SKM-1 (cell line): ENCODE measurements around the gene PNLIPRP1.

Experiments
- DNase-seq: peaks from one replicate; lab custom pipeline; 2025; ENCODE audit not compliant: unreplicated experiment; lab: John Stamatoyannopoulos, UW

PNLIPRP1 gene

GRCh38 chr10:116629340-116629739 lies 38.6 kb downstream of the PNLIPRP1 start:
- no peak for DNase-seq

- no peak for DNase-seq
These were observed 39.3 kb downstream of the PNLIPRP1 start for GRCh38 chr10:116630020-116630419.

- no peak for DNase-seq
These were observed 41.1 kb downstream of the PNLIPRP1 start for GRCh38 chr10:116631871-116632295.

GRCh38 chr10:116632596-116633215 lies 41.9 kb downstream of the PNLIPRP1 start:
- DNase-seq: no peak

GRCh38 chr10:116633216-116633600 lies 42.4 kb downstream of the PNLIPRP1 start:
- no peak for DNase-seq

GRCh38 chr10:116634126-116634975 lies 43.6 kb downstream of the PNLIPRP1 start:
- DNase-seq: no peak

GRCh38 chr10:116636385-116636784 lies 45.6 kb downstream of the PNLIPRP1 start:
- DNase-seq: no peak

GRCh38 chr10:116636976-116637375 lies 46.2 kb downstream of the PNLIPRP1 start:
- DNase-seq: no peak

GRCh38 chr10:116637830-116638229 lies 47.1 kb downstream of the PNLIPRP1 start:
- no peak for DNase-seq

GRCh38 chr10:116646502-116646901 lies 55.7 kb downstream of the PNLIPRP1 start:
- DNase-seq: no peak

- DNase-seq: no peak
These were observed 58.1 kb downstream of the PNLIPRP1 start for GRCh38 chr10:116648903-116649302.

GRCh38 chr10:116653885-116654284 lies 63.1 kb downstream of the PNLIPRP1 start:
- DNase-seq: no peak

- no peak for DNase-seq
These were observed 64.1 kb downstream of the PNLIPRP1 start for GRCh38 chr10:116654816-116655215.

- no peak for DNase-seq
These were observed 64.8 kb downstream of the PNLIPRP1 start for GRCh38 chr10:116655568-116655967.

- DNase-seq: no peak
These were observed 65.3 kb downstream of the PNLIPRP1 start for GRCh38 chr10:116656044-116656443.

GRCh38 chr10:116657863-116658551 lies 67.2 kb downstream of the PNLIPRP1 start:
- DNase-seq: no peak
